HG03342 (cell line): ENCODE data around the gene LURAP1L.

Experiments used
- ATAC-seq: cut with Tn5 transposase; IDR thresholded peaks from one replicate; pipeline ENCODE4 v1.9.1; 2021; ENCODE audit warnings: mild to moderate bottlenecking, moderate library complexity; ENCODE audit not compliant: unreplicated experiment

LURAP1L gene

GRCh38 chr9:12774861-12775678 lies at the start of gene LURAP1L:
TSS of gene LURAP1L (plus strand) at chr9:12775020. CDS start at chr9:12775716, 696 bp downstream.
- no peak for ATAC-seq

- no peak for ATAC-seq
These were observed 48.0 kb upstream of the LURAP1L start for GRCh38 chr9:12726795-12727194.

- no peak for ATAC-seq
These were observed 44.6 kb upstream of the LURAP1L start for GRCh38 chr9:12730198-12730597.

- no peak for ATAC-seq
These were observed 43.9 kb upstream of the LURAP1L start for GRCh38 chr9:12730927-12731326.

- no peak for ATAC-seq
These were observed 41.8 kb upstream of the LURAP1L start for GRCh38 chr9:12732971-12733370.

GRCh38 chr9:12735665-12736064 lies 39.2 kb upstream of the LURAP1L start:
- no peak for ATAC-seq

GRCh38 chr9:12737871-12738270 lies 36.9 kb upstream of the LURAP1L start:
- ATAC-seq: no peak

GRCh38 chr9:12739014-12739652 lies 35.7 kb upstream of the LURAP1L start:
- ATAC-seq: no peak

- no peak for ATAC-seq
These were observed 34.0 kb upstream of the LURAP1L start for GRCh38 chr9:12740845-12741244.

GRCh38 chr9:12748016-12748415 lies 26.8 kb upstream of the LURAP1L start:
- ATAC-seq: no peak

- no peak for ATAC-seq
These were observed 25.9 kb upstream of the LURAP1L start for GRCh38 chr9:12748954-12749353.

- no peak for ATAC-seq
These were observed 20.9 kb upstream of the LURAP1L start for GRCh38 chr9:12753931-12754330.

- ATAC-seq: no peak
These were observed 15.1 kb upstream of the LURAP1L start for GRCh38 chr9:12759761-12760160.

- ATAC-seq: no peak
These were observed 14.1 kb upstream of the LURAP1L start for GRCh38 chr9:12760758-12761157.

- no peak for ATAC-seq
These were observed 10.7 kb upstream of the LURAP1L start for GRCh38 chr9:12764150-12764549.

- no peak for ATAC-seq
These were observed 9.6 kb upstream of the LURAP1L start for GRCh38 chr9:12765088-12765798.

- no peak for ATAC-seq
These were observed 8.5 kb upstream of the LURAP1L start for GRCh38 chr9:12766357-12766756.

- no peak for ATAC-seq
These were observed 4.6 kb upstream of the LURAP1L start for GRCh38 chr9:12770261-12770660.

GRCh38 chr9:12771891-12772290 lies 2.9 kb upstream of the LURAP1L start:
- ATAC-seq: no peak

- ATAC-seq: no peak
These were observed 1.3 kb upstream of the LURAP1L start for GRCh38 chr9:12773562-12773961.

- peak; percentile 35 for ATAC-seq
These were observed 1.1 kb downstream of the LURAP1L start for GRCh38 chr9:12775679-12776512.
